HT-29 (cell line): Measurements from ENCODE around the gene SLC44A3. TPM values are rescaled to one million over a fixed set of nuclear protein-coding genes. Genes with fewer than 3 reads are reported as not detected.

Experiments
- DNase-seq: peaks from one replicate; pipeline ENCODE4 v3.0.0-alpha.2; 2015; ENCODE audit warnings: low spot score
- total RNA-seq: library from RNA; depleted of rRNA; stranded (reverse); fragments of >200 nt; shearing (Covaris generic); gene quantifications from 2 replicates; pipeline ENCODE4 v1.2.3, GENCODE V29; 2014

Gene SLC44A3
- total RNA-seq, 1 experiment from 2014 or later = 14.1 TPM

- DNase-seq = no peak
Observed at GRCh38 chr1:94799206-94799605, 21.0 kb upstream of the SLC44A3 start.

- DNase-seq = peak; percentile 56
Observed at GRCh38 chr1:94801919-94802546, 18.1 kb upstream of the SLC44A3 start.

- DNase-seq = no peak
Observed at GRCh38 chr1:94803106-94803505, 17.1 kb upstream of the SLC44A3 start.

- DNase-seq = no peak
Observed at GRCh38 chr1:94803517-94804441, 16.4 kb upstream of the SLC44A3 start.

- DNase-seq = no peak
Observed at GRCh38 chr1:94804442-94804837, 15.7 kb upstream of the SLC44A3 start.

GRCh38 chr1:94805912-94806311 lies 14.2 kb upstream of the SLC44A3 start:
- peak; percentile 73 for DNase-seq

GRCh38 chr1:94806441-94806871 lies 13.7 kb upstream of the SLC44A3 start:
- DNase-seq = no peak

- peak; percentile 30 for DNase-seq
Observed at GRCh38 chr1:94807742-94808491, 12.2 kb upstream of the SLC44A3 start.

GRCh38 chr1:94808669-94809068 lies 11.5 kb upstream of the SLC44A3 start:
- no peak for DNase-seq

GRCh38 chr1:94812985-94813384 lies 7.2 kb upstream of the SLC44A3 start:
- no peak for DNase-seq

GRCh38 chr1:94816030-94816429 lies 4.1 kb upstream of the SLC44A3 start:
- no peak for DNase-seq

- DNase-seq = no peak
Observed at GRCh38 chr1:94817712-94818111, 2.4 kb upstream of the SLC44A3 start.

GRCh38 chr1:94819238-94819944 lies 766 bp upstream of the SLC44A3 start:
- DNase-seq = peak; percentile 40

GRCh38 chr1:94820936-94821335 lies 779 bp downstream of the SLC44A3 start:
- DNase-seq = peak; percentile 56

GRCh38 chr1:94821636-94822305 lies 1.6 kb downstream of the SLC44A3 start:
- DNase-seq = peak; percentile 63

- DNase-seq = no peak
Observed at GRCh38 chr1:94823116-94823515, 3.0 kb downstream of the SLC44A3 start.

- DNase-seq = no peak
Observed at GRCh38 chr1:94825936-94826335, 5.8 kb downstream of the SLC44A3 start.

GRCh38 chr1:94827434-94827833 lies 7.3 kb downstream of the SLC44A3 start:
- no peak for DNase-seq

GRCh38 chr1:94828251-94828650 lies 8.1 kb downstream of the SLC44A3 start:
- no peak for DNase-seq

GRCh38 chr1:94831641-94832040 lies 11.5 kb downstream of the SLC44A3 start:
- DNase-seq = no peak

GRCh38 chr1:94832446-94832845 lies 12.3 kb downstream of the SLC44A3 start:
- DNase-seq = no peak
